Measurements from ENCODE around the gene HRAS.

HRAS gene

GRCh38 chr11:532986-533585 lies 2.3 kb downstream of the HRAS start:
- TF ChIP-seq JUND (IDR thresholded peaks at IDR 0.05; ENCODE audit: low read depth) = no peak
- DNase-seq (ENCODE audit: low read depth in 1 of 2, low spot score in 1 of 2) = no peak
- in situ Hi-C loops (cut with HindIII; ENCODE audit: low pct_unique_long_range_greater_than_20kb, low sequenced_read_pairs) = no loop called here

GRCh38 chr11:532527-532985 lies 2.8 kb downstream of the HRAS start:
- in situ Hi-C loops (cut with HindIII; ENCODE audit: low pct_unique_long_range_greater_than_20kb, low sequenced_read_pairs) = no loop called here
- no peak for DNase-seq (ENCODE audit: low read depth in 1 of 2, low spot score in 1 of 2)

GRCh38 chr11:531919-532526 lies 3.4 kb downstream of the HRAS start:
- no peak for DNase-seq (ENCODE audit: low read depth in 1 of 2, low spot score in 1 of 2)
- no peak for TF ChIP-seq JUND (IDR thresholded peaks at IDR 0.05; ENCODE audit: low read depth)
- in situ Hi-C loops (cut with HindIII; ENCODE audit: low pct_unique_long_range_greater_than_20kb, low sequenced_read_pairs) = no loop called here

More at GRCh38 chr11:532527-532985, 2.8 kb downstream of the HRAS start:
- no peak for TF ChIP-seq JUND (IDR thresholded peaks at IDR 0.05; ENCODE audit: low read depth)

GRCh38 chr11:530960-531831 lies 4.2 kb downstream of the HRAS start:
- in situ Hi-C loops (cut with HindIII; ENCODE audit: low pct_unique_long_range_greater_than_20kb, low sequenced_read_pairs) = no loop called here
- DNase-seq (ENCODE audit: low read depth in 1 of 2, low spot score in 1 of 2) = no peak
- no peak for TF ChIP-seq JUND (IDR thresholded peaks at IDR 0.05; ENCODE audit: low read depth)

- in situ Hi-C loops (cut with HindIII; ENCODE audit: low pct_unique_long_range_greater_than_20kb, low sequenced_read_pairs) = no loop called here
- TF ChIP-seq JUND (IDR thresholded peaks at IDR 0.05; ENCODE audit: low read depth) = no peak
- no peak for DNase-seq (ENCODE audit: low read depth in 1 of 2, low spot score in 1 of 2)
Observed at GRCh38 chr11:529728-530411, 5.5 kb downstream of the HRAS start.

GRCh38 chr11:528815-529727 lies 6.3 kb downstream of the HRAS start:
- no peak for TF ChIP-seq JUND (IDR thresholded peaks at IDR 0.05; ENCODE audit: low read depth)
- in situ Hi-C loops (cut with HindIII; ENCODE audit: low pct_unique_long_range_greater_than_20kb, low sequenced_read_pairs) = no loop called here
- DNase-seq (ENCODE audit: low read depth in 1 of 2, low spot score in 1 of 2) = no peak

GRCh38 chr11:528166-528814 lies 7.1 kb downstream of the HRAS start:
- no peak for DNase-seq (ENCODE audit: low read depth in 1 of 2, low spot score in 1 of 2)
- in situ Hi-C loops (cut with HindIII; ENCODE audit: low pct_unique_long_range_greater_than_20kb, low sequenced_read_pairs) = no loop called here
- TF ChIP-seq JUND (IDR thresholded peaks at IDR 0.05; ENCODE audit: low read depth) = no peak

- in situ Hi-C loops (cut with HindIII; ENCODE audit: low pct_unique_long_range_greater_than_20kb, low sequenced_read_pairs) = no loop called here
- no peak for TF ChIP-seq JUND (IDR thresholded peaks at IDR 0.05; ENCODE audit: low read depth)
- DNase-seq (ENCODE audit: low read depth in 1 of 2, low spot score in 1 of 2) = peak; percentile 40 to 59
Observed at GRCh38 chr11:526192-526591, 9.2 kb downstream of the HRAS start.

- TF ChIP-seq JUND (IDR thresholded peaks at IDR 0.05; ENCODE audit: low read depth) = no peak
- in situ Hi-C loops (cut with HindIII; ENCODE audit: low pct_unique_long_range_greater_than_20kb, low sequenced_read_pairs) = no loop called here
- no peak for DNase-seq (ENCODE audit: low read depth in 1 of 2, low spot score in 1 of 2)
Observed at GRCh38 chr11:521177-521688, 14.1 kb downstream of the HRAS start.

GRCh38 chr11:520428-521176 lies 14.8 kb downstream of the HRAS start:
- in situ Hi-C loops (cut with HindIII; ENCODE audit: low pct_unique_long_range_greater_than_20kb, low sequenced_read_pairs) = no loop called here
- TF ChIP-seq JUND (IDR thresholded peaks at IDR 0.05; ENCODE audit: low read depth) = no peak
- no peak for DNase-seq (ENCODE audit: low read depth in 1 of 2, low spot score in 1 of 2)
